ENCODE measurements around the gene GKAP1.
"Not testable (repeated sequence)": the region's sequence is repeated elsewhere in the genome, so short reads cannot be mapped to it uniquely, and the experiment has no call there.

The GKAP1 gene
- total RNA-seq: 1.2 to 13.4 (median 9.5) reads per million in 3 experiments

DNA sequence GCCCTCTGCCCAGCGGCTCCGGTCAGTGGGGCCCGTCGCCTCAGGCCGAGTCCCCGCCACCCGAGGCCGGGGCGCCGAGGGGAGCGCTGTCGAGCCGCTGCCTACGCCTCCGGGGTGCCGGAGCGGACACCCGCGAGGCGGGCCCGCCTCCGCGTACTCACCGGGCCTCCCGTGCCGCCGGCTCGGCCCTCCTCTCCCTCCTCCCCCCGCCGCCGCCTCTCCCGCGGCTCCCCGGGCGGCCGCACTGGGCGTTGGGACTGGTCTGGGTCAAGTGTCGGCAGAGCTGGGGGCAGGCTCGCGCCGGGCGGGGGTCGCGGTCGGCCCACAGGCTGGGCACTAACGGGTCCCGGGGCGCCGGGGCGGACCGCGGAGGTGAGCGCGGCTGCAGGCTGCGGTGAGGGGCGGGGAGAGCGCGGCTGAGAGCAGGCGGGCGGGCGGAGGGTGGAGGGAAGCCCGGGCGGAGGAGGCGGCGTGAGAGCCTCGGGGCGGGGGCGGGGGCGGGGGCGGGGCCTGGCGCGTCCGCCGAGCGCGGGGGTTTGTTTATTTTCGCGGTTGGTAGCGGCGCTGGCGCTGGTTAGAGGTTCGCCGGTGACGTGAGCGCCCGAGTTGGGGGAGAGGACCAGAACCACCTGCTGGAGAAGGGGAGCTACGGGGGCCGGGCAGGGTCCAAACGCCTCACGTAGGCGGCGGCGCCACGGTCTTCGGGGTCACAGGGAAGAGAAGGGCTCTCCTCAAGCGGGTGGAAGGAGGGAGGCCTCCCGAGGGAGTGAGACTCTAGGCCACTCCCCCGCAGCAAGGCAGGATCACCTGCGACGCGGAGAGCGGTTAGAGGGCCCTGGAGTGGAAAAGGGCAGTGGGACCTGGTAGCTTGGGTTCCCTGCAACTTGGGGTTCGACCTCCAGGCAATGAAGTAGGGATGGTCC, at the start of gene GKAP1:
GKAP1 (minus strand) TSS at position 414 of the 923 bp plus-strand sequence. CDS start 11,252 bp downstream, outside the sequence.
- DNase-seq: peak; percentile 86

GRCh38 chr9:83849895-83850294, 32.3 kb upstream of the GKAP1 start:
- not testable (repeated sequence) for DNase-seq

GRCh38 chr9:83837070-83837643, 19.6 kb upstream of the GKAP1 start:
- DNase-seq: not testable (repeated sequence)

GRCh38 chr9:83830426-83831071, 13.0 kb upstream of the GKAP1 start:
- DNase-seq: not testable (repeated sequence)

DNA sequence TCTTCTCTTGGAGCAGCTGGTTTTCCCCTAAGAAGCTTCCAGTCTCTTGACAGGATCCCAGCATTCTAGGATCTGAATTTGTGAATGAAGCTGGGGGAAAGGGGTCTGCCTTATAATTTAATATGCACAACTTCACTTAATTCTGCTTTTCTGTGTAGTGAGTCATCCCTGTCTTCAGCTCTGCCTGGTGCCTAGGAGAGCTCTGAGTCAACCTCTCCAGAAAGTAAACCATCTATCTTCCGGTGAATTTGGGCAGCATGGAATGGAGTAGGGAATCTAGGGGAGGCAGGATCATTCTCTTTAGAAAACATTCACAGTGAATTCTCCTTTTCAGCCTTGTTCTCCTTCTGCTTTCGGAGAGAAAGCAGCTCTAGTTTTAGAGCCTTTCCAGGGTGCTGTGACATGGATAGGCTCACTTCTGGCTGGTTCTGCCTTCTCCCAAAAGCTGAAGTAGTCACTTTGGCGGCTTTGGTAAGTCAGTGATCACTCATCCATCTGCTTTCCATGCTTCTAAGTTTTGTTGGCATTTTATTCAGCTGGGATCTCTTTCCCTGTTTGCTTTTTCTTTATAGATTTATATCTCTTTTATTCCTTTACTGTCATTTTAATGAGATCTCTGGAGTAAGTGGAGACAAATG, 7.5 kb upstream of the GKAP1 start:
- not testable (repeated sequence) for DNase-seq

DNA sequence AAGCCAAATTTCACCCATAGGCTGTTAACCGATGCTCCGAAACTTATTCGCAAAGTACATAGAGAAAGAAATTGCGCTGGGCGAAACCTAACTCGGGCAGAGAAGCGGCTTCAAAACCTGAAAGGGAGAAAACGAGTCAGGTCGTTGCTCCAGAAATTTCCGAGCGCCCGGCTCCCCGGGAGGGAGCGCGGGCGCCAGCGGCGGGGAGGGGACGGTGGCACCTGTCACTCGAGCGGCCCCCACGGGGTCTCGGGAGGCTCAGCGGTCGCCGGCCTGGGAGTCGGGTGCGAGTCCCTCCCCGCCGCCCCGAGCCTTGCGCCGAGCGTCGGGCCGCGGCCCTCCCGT, 586 bp downstream of the GKAP1 start:
- DNase-seq: peak; percentile 28

DNA sequence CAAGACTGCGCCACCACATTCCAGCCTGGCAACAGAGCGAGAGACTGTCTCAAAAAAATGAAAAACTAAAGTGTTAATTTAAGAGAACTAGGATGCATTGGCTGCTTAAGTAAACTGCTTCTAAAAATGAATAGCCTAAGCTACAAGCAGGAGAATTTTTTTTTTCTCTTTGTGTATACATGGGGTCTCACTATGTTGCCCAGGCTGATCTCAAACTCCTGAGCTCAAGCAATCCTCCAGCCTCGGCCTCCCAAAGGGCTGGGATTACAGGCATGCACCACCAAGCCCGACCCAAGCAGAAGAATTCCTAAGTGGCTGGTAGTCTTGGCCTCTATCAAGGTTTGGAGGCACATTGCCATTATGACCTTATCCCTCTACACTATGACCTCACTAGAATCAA, 2.4 kb downstream of the GKAP1 start:
- DNase-seq: not testable (repeated sequence)

DNA sequence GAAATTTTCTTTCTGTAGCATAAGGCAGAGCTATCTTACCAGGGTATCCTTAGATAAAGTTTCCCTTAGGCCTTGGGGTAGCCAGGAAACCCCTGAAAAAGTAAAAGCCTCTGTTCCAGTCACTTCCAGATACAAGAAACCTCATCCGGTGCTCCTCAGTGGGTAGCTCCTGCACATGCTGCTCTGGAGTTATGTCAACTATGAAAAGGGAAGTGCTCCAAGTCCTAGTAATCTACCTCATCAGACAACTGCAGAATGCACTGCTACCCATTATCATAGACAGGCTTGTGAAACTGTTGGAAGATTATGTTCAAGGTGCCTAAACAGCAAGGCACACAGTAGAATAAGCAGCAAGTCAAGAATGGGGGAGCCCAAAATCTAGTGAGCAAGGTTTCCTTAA, 8.4 kb downstream of the GKAP1 start:
- not testable (repeated sequence) for DNase-seq

DNA sequence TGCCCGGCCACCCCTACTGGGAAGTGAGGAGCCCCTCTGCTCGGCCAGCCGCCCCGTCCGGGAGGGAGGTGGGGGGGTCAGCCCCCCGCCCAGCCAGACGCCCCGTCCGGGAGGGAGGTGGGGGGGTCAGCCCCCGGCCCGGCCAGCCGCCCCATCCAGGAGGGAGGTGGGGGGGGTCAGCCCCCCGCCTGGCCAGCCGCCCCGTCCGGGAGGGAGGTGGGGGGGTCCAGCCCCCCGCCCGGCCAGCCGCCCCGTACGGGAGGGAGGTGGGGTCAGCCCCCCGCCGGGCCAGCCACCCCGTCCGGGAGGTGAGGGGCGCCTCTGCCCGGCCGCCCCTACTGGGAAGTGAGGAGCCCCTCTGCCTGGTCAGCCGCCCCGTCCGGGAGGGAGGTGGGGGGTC, 13.1 kb downstream of the GKAP1 start:
- not testable (repeated sequence) for DNase-seq

GRCh38 chr9:83803941-83804340, 13.6 kb downstream of the GKAP1 start:
- DNase-seq: not testable (repeated sequence)

DNA sequence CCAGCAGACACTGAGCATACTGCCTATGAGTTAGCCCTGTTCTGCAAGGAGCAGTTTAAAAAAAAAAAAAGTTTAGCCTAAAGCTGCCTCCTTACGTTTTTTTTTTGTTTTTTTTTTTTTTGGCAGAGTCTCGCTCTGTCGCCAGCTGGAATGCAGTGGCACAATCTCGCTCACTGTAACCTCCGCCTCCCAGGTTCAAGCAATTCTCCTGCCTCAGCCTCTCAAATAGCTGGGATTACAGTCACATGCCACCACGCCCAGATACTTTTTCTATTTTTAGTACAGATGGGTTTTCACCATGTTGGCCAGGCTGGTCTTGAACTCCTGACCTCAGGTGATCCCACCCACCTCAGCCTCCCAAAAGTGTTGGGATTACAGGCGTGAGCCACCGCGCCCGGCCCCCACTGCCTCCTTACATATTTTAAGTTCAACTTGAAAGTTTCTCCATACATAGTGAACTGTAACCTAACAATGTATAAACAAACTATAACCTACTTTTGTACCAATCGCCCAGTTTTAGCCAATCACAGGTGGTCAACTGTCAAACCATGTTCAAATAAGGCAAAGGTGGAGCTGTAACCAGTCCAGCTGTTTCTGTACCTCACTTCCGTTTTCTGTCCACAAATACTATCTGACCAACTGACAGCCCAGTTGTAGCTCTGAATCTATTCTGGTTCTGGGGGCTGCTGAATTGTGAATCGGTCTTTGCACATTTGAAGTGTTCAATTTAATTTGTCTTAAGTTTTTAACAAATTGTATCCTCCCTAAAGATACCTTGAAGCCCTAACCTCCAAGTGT, 17.1 kb downstream of the GKAP1 start:
- DNase-seq: no peak

DNA sequence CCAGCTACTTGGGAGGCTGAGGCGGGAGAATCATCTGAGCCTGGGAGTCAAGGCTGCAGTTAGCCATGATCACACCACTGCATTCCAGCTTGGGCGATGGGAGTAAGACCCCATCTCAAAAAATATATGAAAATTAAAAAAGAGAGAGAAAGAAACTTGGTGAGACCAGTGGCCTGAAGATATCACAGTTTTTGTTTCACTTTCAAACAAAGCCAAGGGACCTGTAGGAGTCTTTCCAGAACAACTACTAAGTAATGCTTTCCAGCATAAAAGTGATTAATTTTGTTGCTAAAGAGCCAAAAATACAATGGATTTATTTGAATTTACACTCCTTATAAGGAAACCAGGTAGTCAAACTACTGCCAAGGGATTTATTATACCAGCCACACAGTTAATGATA, 23.5 kb downstream of the GKAP1 start:
- DNase-seq: no peak

GRCh38 chr9:83792746-83793145, 24.8 kb downstream of the GKAP1 start:
- no peak for DNase-seq

- no peak for DNase-seq
Observed at GRCh38 chr9:83778164-83778563, 39.4 kb downstream of the GKAP1 start.

GRCh38 chr9:83775932-83776331, 41.6 kb downstream of the GKAP1 start:
- no peak for DNase-seq

GRCh38 chr9:83772860-83773259, 44.7 kb downstream of the GKAP1 start:
- no peak for DNase-seq

DNA sequence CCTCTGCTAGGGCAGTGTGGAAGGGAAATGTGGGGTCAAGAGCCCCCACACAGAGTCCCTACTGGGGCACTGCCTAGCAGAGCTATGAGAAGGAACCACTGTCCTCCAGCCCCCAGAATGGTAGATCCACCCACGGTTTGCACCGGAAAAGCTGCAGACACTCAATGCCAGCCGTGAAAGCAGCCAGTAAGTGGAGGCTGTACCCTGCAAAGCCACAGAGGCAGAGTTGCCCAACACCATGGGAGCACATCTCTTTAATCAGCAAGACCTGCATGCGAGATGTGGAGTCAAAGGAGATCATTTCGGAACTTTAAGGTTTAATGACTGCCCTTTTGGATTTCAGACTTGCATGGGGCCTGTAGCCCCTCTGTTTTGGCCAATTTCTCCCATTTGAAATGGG, 52.2 kb downstream of the GKAP1 start:
- no peak for DNase-seq

GRCh38 chr9:83754383-83754977, 63.1 kb downstream of the GKAP1 start:
- no peak for DNase-seq

- no peak for DNase-seq
Observed at GRCh38 chr9:83749706-83750105, 67.9 kb downstream of the GKAP1 start.

DNA sequence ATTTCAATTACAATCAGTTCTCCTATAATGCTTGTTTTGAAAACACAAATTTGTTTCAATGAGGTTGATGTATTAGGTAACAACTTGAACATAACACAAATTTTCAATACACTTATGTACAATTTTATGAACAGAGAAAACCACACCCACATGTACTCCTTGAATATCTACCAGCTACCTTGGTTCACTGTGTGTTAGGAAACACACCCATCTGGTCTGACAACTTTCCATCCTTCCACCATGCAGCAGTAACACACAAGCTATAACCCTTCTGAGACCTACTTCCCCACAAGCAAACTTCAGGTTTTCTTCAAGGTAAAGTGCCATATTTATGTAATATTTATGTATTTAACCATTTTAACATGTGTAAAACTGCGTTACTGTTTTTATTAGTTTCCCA, 73.4 kb downstream of the GKAP1 start:
- no peak for DNase-seq

DNA sequence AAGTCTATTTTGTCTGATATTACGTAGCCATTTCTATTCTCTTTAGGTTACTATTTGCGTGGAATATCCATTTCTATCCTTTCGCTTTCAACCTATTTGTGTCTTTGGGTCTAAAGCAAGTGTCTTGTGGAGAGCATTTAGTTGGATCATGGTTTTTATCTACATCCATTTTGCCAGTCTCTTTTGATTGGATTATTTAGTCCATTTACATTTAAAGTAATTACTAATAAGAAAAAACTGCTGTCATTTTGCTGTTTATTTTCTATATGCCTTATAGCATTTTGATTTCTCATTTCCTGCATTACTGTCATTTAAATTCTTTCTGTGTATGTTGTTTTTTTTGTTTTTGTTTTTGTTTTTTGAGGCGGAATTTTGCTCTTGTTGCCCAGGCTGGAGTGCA, 83.8 kb downstream of the GKAP1 start:
- DNase-seq: no peak

All from central memory CD4-positive, alpha-beta T cell (primary cell).